ENCODE measurements around the gene CD55. TPM values are rescaled to one million over a fixed set of nuclear protein-coding genes. Genes with fewer than 3 reads are reported as not detected.

The CD55 gene
- total RNA-seq, 1 experiment from 2014 or later, result 17.2 TPM

- TF ChIP-seq CTCF (IDR thresholded peaks at IDR 0.05), result no peak
These were observed 540 bp downstream of the CD55 start (continued) for GRCh38 chr1:207321790-207322645.

GRCh38 chr1:207323425-207324225 is 2.1 kb downstream of the CD55 start:
- CTCF ChIA-PET, result interaction anchor here (2.4 kb wide), 1 partner anchor 64 kb away, joined by 11 read pairs; no protein-coding TSS in a partner anchor
- no peak for ATAC-seq
- no peak overlapping the region for H3K4me3 Mint-ChIP-seq
- peaks cover 8% of the 10 kb centered on the region for H3K4me1 Mint-ChIP-seq
- H3K27ac Mint-ChIP-seq, result no peak overlapping the region
- H3K9me3 Mint-ChIP-seq, result no peaks in the 10 kb centered on the region
- peaks cover 19% of the 10 kb centered on the region for H3K36me3 Mint-ChIP-seq
- H3K27me3 Mint-ChIP-seq (ENCODE audit: low read depth), result no peaks in the 10 kb centered on the region
- DNase-seq (ENCODE audit: low spot score), result no peak
- POLR2A ChIA-PET, result no interaction called here
- no peak for TF ChIP-seq CDX4 (CRISPR knock-in tag; IDR thresholded peaks at IDR 0.05; ENCODE audit: borderline replicate concordance)
- no peak for TF ChIP-seq ATF1 (CRISPR knock-in tag; IDR thresholded peaks at IDR 0.05)
- no peak for TF ChIP-seq ATF6 (CRISPR knock-in tag; IDR thresholded peaks at IDR 0.05)
- TF ChIP-seq SMAD4 (CRISPR knock-in tag; IDR thresholded peaks at IDR 0.05), result no peak
- no peak for TF ChIP-seq ZNF532 (CRISPR knock-in tag; IDR thresholded peaks at IDR 0.05; ENCODE audit: borderline replicate concordance)
- TF ChIP-seq ETV6 (CRISPR knock-in tag; IDR thresholded peaks at IDR 0.05), result no peak
- TF ChIP-seq STAT6 (CRISPR knock-in tag; conservative IDR thresholded peaks at IDR 0.05; ENCODE audit: low read depth), result no peak
- no peak for TF ChIP-seq HMGXB4 (CRISPR knock-in tag; IDR thresholded peaks at IDR 0.05)
- no peak for TF ChIP-seq ELF4 (CRISPR knock-in tag; IDR thresholded peaks at IDR 0.05; ENCODE audit: low read depth)
- no peak for TF ChIP-seq NFE2L1 (CRISPR knock-in tag; IDR thresholded peaks at IDR 0.05)
- no peak for TF ChIP-seq CREM (CRISPR knock-in tag; IDR thresholded peaks at IDR 0.05)
- TF ChIP-seq GTF2I (CRISPR knock-in tag; conservative IDR thresholded peaks at IDR 0.05), result no peak
- no peak for TF ChIP-seq ZSCAN18 (CRISPR knock-in tag; IDR thresholded peaks at IDR 0.05)
- TF ChIP-seq NR2C2 (CRISPR knock-in tag; IDR thresholded peaks at IDR 0.05), result no peak
- TF ChIP-seq ZNF219 (CRISPR knock-in tag; IDR thresholded peaks at IDR 0.05; ENCODE audit: borderline replicate concordance), result no peak
- no peak for TF ChIP-seq CREB1 (CRISPR knock-in tag; IDR thresholded peaks at IDR 0.05)
- no peak for TF ChIP-seq HMGA2 (CRISPR knock-in tag; IDR thresholded peaks at IDR 0.05)
- TF ChIP-seq EMX1 (CRISPR knock-in tag; IDR thresholded peaks at IDR 0.05), result no peak

Data from WTC11 (cell line).